KMS-11 (cell line): ENCODE results near the gene SUN1.

ENCODE experiments used
- H2AFZ ChIP-seq: fragments of 200-600 bp; sonication (generic); 2 replicates; pipeline ENCODE4 v1.6.1; 2016; ENCODE audit warnings: antibody characterized with exemption, mixed run types, low read depth
- H3K27ac ChIP-seq: fragments of 200-600 bp; sonication (generic); 2 replicates; pipeline ENCODE4 v1.6.1; 2016; ENCODE audit warnings: mild to moderate bottlenecking, mixed run types
- H3K27me3 ChIP-seq: fragments of 200-600 bp; sonication (generic); 2 replicates; pipeline ENCODE4 v1.6.1; 2017; ENCODE audit warnings: mild to moderate bottlenecking, low read depth, mixed run types, moderate library complexity; ENCODE audit not compliant: insufficient read depth
- H3K36me3 ChIP-seq: fragments of 200-600 bp; sonication (generic); 2 replicates; pipeline ENCODE4 v1.6.1; 2017; ENCODE audit warnings: mild to moderate bottlenecking, mixed run types; ENCODE audit not compliant: insufficient read depth
- H3K4me1 ChIP-seq: fragments of 200-600 bp; sonication (generic); 2 replicates; pipeline ENCODE4 v1.6.1; 2016; ENCODE audit warnings: mild to moderate bottlenecking, low read depth, mixed run types; ENCODE audit not compliant: poor library complexity, severe bottlenecking
- H3K4me2 ChIP-seq: fragments of 200-600 bp; sonication (generic); 2 replicates; pipeline ENCODE4 v1.7.0; 2016; ENCODE audit warnings: mild to moderate bottlenecking, mixed run types
- H3K4me3 ChIP-seq: fragments of 200-600 bp; sonication (generic); IDR thresholded peaks from 2 replicates; pipeline ENCODE4 v1.6.1; 2017; ENCODE audit warnings: low read depth, low read length, mixed read lengths; ENCODE audit not compliant: insufficient read depth
- H3K79me2 ChIP-seq: fragments of 200-600 bp; sonication (generic); 2 replicates; pipeline ENCODE4 v1.6.1; 2016; ENCODE audit warnings: low read depth, mixed run types; ENCODE audit not compliant: insufficient read depth
- H3K9ac ChIP-seq: fragments of 200-600 bp; sonication (generic); 2 replicates; pipeline ENCODE4 v1.6.1; 2016; ENCODE audit warnings: mild to moderate bottlenecking, mixed run types
- H4K20me1 ChIP-seq: fragments of 200-600 bp; sonication (generic); 2 replicates; pipeline ENCODE4 v1.6.1; 2016; ENCODE audit warnings: mild to moderate bottlenecking, mixed run types; ENCODE audit not compliant: insufficient read depth
- CTCF ChIP-seq: fragments of 200-600 bp; sonication (generic); conservative IDR thresholded peaks from 2 replicates; pipeline ENCODE4 v1.6.1; 2017; ENCODE audit warnings: low read depth, mild to moderate bottlenecking, antibody characterized with exemption, low read length, moderate library complexity, mixed read lengths

The SUN1 gene

GRCh38 chr7:863106-863505 is 30.8 kb downstream of the SUN1 start:
- no peak overlapping the region for H3K27ac ChIP-seq
- H3K4me2 ChIP-seq, result no peak overlapping the region
- H3K79me2 ChIP-seq, result no peaks in the 10 kb centered on the region
- no peaks in the 10 kb centered on the region for H4K20me1 ChIP-seq
- TF ChIP-seq CTCF, result no peak
- no peaks in the 10 kb centered on the region for H3K4me1 ChIP-seq
- H3K9ac ChIP-seq, result no peak overlapping the region
- H3K27me3 ChIP-seq, result no peaks in the 10 kb centered on the region
- no peak overlapping the region for H2AFZ ChIP-seq
- H3K36me3 ChIP-seq, result no peaks in the 10 kb centered on the region
- H3K4me3 ChIP-seq, result no peak overlapping the region

DNA sequence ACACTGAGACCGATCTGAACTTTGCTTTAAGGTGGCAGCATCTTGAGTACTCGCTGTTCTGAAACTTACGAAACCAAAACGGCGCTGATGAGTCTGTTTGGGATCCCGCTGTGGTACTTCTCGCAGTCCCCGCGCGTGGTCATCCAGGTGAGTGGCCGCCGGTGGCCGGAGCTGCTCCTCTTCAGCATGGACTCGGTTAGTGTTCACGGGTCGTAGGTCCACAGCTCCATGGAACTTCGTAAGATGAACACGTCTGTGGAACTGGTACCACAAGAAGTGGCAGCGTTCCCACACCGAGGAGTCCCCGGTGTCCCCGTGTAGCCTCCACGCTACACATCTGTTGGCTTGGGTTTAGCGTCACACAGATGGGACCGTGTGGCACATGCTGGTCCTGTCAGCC is 33.6 kb downstream of the SUN1 start:
- no peak overlapping the region for H3K4me2 ChIP-seq
- H3K4me1 ChIP-seq, result no peaks in the 10 kb centered on the region
- H3K79me2 ChIP-seq, result no peaks in the 10 kb centered on the region
- H4K20me1 ChIP-seq, result no peaks in the 10 kb centered on the region
- no peak overlapping the region for H2AFZ ChIP-seq
- H3K36me3 ChIP-seq, result peaks cover 5% of the 10 kb centered on the region; the same call in 1 of the 2 replicates
- H3K9ac ChIP-seq, result no peak overlapping the region
- TF ChIP-seq CTCF, result no peak
- H3K27me3 ChIP-seq, result no peaks in the 10 kb centered on the region
- H3K4me3 ChIP-seq, result no peak overlapping the region
- H3K27ac ChIP-seq, result no peak overlapping the region

GRCh38 chr7:867001-867405 is 34.7 kb downstream of the SUN1 start:
- Histone ChIP-seq H3K36me3 (peaks cover 5% of the 10 kb centered on the region; the same call in 1 of the 2 replicates), H4K20me1 (no peaks in the 10 kb centered on the region), H3K9ac (no peak overlapping the region), H3K4me1 (no peaks in the 10 kb centered on the region), H3K27me3 (no peaks in the 10 kb centered on the region), H3K4me3 (no peak overlapping the region), H3K4me2 (no peak overlapping the region), H3K27ac (no peak overlapping the region), H3K79me2 (no peaks in the 10 kb centered on the region), H2AFZ (no peak overlapping the region)
- no peak for TF ChIP-seq CTCF

- Histone ChIP-seq H3K27ac (no peak overlapping the region), H2AFZ (no peak overlapping the region)
- TF ChIP-seq CTCF, result no peak
These were observed 35.3 kb downstream of the SUN1 start for GRCh38 chr7:867406-868188.

More at GRCh38 chr7:867406-868188, 35.3 kb downstream of the SUN1 start:
- Histone ChIP-seq H3K27me3 (no peaks in the 10 kb centered on the region), H3K4me1 (no peaks in the 10 kb centered on the region), H4K20me1 (no peaks in the 10 kb centered on the region), H3K4me3 (no peak overlapping the region), H3K9ac (no peak overlapping the region), H3K36me3 (peaks cover 5% of the 10 kb centered on the region; the same call in 1 of the 2 replicates), H3K4me2 (no peak overlapping the region), H3K79me2 (no peaks in the 10 kb centered on the region)
